SK-N-MC (cell line): ENCODE measurements around the gene HTRA1.

Experiments used
- EZH2 ChIP-seq: fragments of 200-600 bp; sonication (generic); IDR thresholded peaks from one replicate; pipeline ENCODE4 v1.6.1; 2017; ENCODE audit warnings: antibody characterized with exemption
- POLR2AphosphoS5 ChIP-seq: IDR thresholded peaks from 2 replicates; pipeline ENCODE4 v1.6.1; 2012; ENCODE audit warnings: mild to moderate bottlenecking, low read depth, low read length, borderline replicate concordance

- TF ChIP-seq EZH2 (no peak), POLR2AphosphoS5 (no peak)
These were observed 76.2 kb downstream of the HTRA1 start for GRCh38 chr10:122537545-122537944.
